OCI-LY1 (cell line): ENCODE results near the gene RTTN.

Source experiments
- H2AFZ ChIP-seq: fragments of 200-600 bp; sonication (generic), shearing (Covaris generic); 2 replicates; pipeline ENCODE4 v1.6.0; 2014; ENCODE audit warnings: antibody characterized with exemption, mild to moderate bottlenecking, low read length
- H3F3A ChIP-seq: fragments of 200-600 bp; sonication (generic), shearing (Covaris generic); 2 replicates; pipeline ENCODE4 v1.6.0; 2014; ENCODE audit warnings: mild to moderate bottlenecking, antibody characterized with exemption, low read length, moderate library complexity; ENCODE audit not compliant: insufficient read depth
- H3K27ac ChIP-seq: fragments of 200-600 bp; sonication (generic); 2 replicates; pipeline ENCODE4 v1.5.1; 2014; ENCODE audit warnings: low read length, mixed run types, mild to moderate bottlenecking, low read depth; ENCODE audit not compliant: poor library complexity, severe bottlenecking
- H3K27me3 ChIP-seq: fragments of 200-600 bp; sonication (generic); 2 replicates; pipeline ENCODE4 v1.6.0; 2014; ENCODE audit warnings: antibody characterized with exemption, mild to moderate bottlenecking, low read length, moderate library complexity; ENCODE audit not compliant: insufficient read depth
- H3K36me3 ChIP-seq: fragments of 200-600 bp; sonication (generic); 2 replicates; pipeline ENCODE4 v1.6.1; 2014; ENCODE audit warnings: mild to moderate bottlenecking, antibody characterized with exemption, low read length, moderate library complexity, mixed read lengths; ENCODE audit not compliant: insufficient read depth
- H3K4me1 ChIP-seq: fragments of 200-600 bp; sonication (generic); 2 replicates; pipeline ENCODE4 v1.5.1; 2014; ENCODE audit warnings: mild to moderate bottlenecking, low read length, moderate library complexity; ENCODE audit not compliant: insufficient read depth, severe bottlenecking
- H3K4me2 ChIP-seq: fragments of 200-600 bp; sonication (generic), shearing (Covaris generic); 2 replicates; pipeline ENCODE4 v1.6.1; 2014; ENCODE audit warnings: low read length
- H3K4me3 ChIP-seq: fragments of 200-600 bp; sonication (generic); 2 replicates; pipeline ENCODE4 v1.5.1; 2014; ENCODE audit warnings: low read length, low read depth, mild to moderate bottlenecking, mixed read lengths; ENCODE audit not compliant: poor library complexity, severe bottlenecking
- H3K79me2 ChIP-seq: fragments of 200-600 bp; shearing (Covaris generic); 2 replicates; pipeline ENCODE4 v1.6.1; 2016; ENCODE audit warnings: mixed run types, low read length, mixed read lengths; ENCODE audit not compliant: insufficient read depth
- H3K9ac ChIP-seq: fragments of 200-600 bp; sonication (generic), shearing (Covaris generic); 2 replicates; pipeline ENCODE4 v1.6.1; 2014; ENCODE audit warnings: mild to moderate bottlenecking, low read length, mixed read lengths
- H3K9me2 ChIP-seq: fragments of 200-600 bp; sonication (generic), shearing (Covaris generic); 2 replicates; pipeline ENCODE4 v1.6.1; 2014; ENCODE audit warnings: low read depth, mild to moderate bottlenecking, low read length, mixed read lengths
- H3K9me3 ChIP-seq: fragments of 200-600 bp; shearing (Covaris generic); 2 replicates; pipeline ENCODE4 v1.6.1; 2014; ENCODE audit warnings: low read length, mixed read lengths
- H4K20me1 ChIP-seq: fragments of 200-600 bp; sonication (generic), shearing (Covaris generic); 2 replicates; pipeline ENCODE4 v1.6.0; 2016; ENCODE audit warnings: mild to moderate bottlenecking, low read length; ENCODE audit not compliant: insufficient read depth
- EZH2 ChIP-seq: fragments of 200-600 bp; sonication (generic), shearing (Covaris generic); IDR thresholded peaks from 2 replicates; pipeline ENCODE4 v1.8.0; 2017; ENCODE audit warnings: borderline replicate concordance, mixed run types, mild to moderate bottlenecking, antibody characterized with exemption, low read length, moderate library complexity, mixed read lengths
- TF ChIP-seq, protein P1 (sequence below): fragments of 200-600 bp; sonication (generic), shearing (Covaris generic); IDR thresholded peaks from 2 replicates; pipeline ENCODE4 v1.5.1; 2017; ENCODE audit warnings: mild to moderate bottlenecking, antibody characterized with exemption, low read length, moderate library complexity, mixed read lengths

Gene RTTN

DNA sequence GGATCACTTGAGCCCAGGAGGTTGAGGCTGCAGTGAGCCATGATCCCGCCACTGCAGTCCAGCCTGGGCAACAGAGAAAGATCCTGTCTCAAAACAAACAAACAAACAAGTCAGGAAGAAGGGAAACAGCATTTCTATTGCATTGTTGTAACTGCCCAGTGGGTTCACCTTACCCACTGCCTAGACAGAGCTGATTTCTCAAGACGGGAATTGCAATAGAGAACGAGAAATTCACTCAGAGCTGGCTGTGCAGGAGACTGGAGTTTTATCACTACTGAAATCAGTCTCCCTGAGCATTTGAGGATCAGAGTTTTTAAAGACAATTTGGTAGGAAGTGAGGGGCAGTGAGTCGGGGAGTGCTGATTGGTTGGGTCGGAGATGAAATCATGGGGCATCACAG is 24.2 kb upstream of the RTTN start:
- Histone ChIP-seq H3K9me2 (no peaks in the 10 kb centered on the region), H3K9me3 (peaks cover 6% of the 10 kb centered on the region; the same call in 1 of the 2 replicates), H3K9ac (no peak overlapping the region), H3K79me2 (no peaks in the 10 kb centered on the region), H2AFZ (no peak overlapping the region), H3K27me3 (no peaks in the 10 kb centered on the region), H4K20me1 (no peaks in the 10 kb centered on the region), H3K4me1 (no peaks in the 10 kb centered on the region), H3F3A (no peaks in the 10 kb centered on the region), H3K4me3 (no peak overlapping the region), H3K27ac (no peak overlapping the region), H3K36me3 (no peaks in the 10 kb centered on the region), H3K4me2 (no peak overlapping the region)
- TF ChIP-seq EZH2 = no peak

DNA sequence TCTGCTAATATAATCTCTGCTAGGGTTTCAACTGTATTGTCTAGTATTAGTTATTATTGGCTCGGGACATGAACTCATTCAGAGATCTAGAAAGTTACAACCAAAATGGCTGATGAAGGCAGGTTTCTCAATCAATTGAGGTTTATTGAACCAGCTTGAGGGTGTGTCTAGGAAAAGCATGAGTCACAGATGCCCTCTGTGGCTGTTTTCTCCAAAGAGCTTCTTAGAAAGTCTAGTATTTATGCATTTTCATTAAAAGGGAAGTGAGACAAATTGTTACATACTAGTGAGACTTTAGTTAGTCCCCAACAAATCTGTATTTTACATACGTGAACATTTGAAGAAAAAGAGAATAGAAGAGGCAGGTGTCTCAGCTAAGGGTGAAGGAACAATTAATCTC is 23.0 kb upstream of the RTTN start:
- Histone ChIP-seq H3F3A (no peaks in the 10 kb centered on the region), H3K4me1 (no peaks in the 10 kb centered on the region), H3K27me3 (no peaks in the 10 kb centered on the region), H3K9ac (no peak overlapping the region), H2AFZ (no peak overlapping the region), H3K27ac (no peak overlapping the region), H3K79me2 (no peaks in the 10 kb centered on the region), H4K20me1 (no peaks in the 10 kb centered on the region), H3K36me3 (no peaks in the 10 kb centered on the region), H3K4me3 (no peak overlapping the region), H3K9me2 (no peaks in the 10 kb centered on the region), H3K9me3 (peaks cover 6% of the 10 kb centered on the region; the same call in 1 of the 2 replicates), H3K4me2 (no peak overlapping the region)
- no peak for TF ChIP-seq EZH2
- TF ChIP-seq, protein P1, sequence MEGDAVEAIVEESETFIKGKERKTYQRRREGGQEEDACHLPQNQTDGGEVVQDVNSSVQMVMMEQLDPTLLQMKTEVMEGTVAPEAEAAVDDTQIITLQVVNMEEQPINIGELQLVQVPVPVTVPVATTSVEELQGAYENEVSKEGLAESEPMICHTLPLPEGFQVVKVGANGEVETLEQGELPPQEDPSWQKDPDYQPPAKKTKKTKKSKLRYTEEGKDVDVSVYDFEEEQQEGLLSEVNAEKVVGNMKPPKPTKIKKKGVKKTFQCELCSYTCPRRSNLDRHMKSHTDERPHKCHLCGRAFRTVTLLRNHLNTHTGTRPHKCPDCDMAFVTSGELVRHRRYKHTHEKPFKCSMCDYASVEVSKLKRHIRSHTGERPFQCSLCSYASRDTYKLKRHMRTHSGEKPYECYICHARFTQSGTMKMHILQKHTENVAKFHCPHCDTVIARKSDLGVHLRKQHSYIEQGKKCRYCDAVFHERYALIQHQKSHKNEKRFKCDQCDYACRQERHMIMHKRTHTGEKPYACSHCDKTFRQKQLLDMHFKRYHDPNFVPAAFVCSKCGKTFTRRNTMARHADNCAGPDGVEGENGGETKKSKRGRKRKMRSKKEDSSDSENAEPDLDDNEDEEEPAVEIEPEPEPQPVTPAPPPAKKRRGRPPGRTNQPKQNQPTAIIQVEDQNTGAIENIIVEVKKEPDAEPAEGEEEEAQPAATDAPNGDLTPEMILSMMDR = no peak

DNA sequence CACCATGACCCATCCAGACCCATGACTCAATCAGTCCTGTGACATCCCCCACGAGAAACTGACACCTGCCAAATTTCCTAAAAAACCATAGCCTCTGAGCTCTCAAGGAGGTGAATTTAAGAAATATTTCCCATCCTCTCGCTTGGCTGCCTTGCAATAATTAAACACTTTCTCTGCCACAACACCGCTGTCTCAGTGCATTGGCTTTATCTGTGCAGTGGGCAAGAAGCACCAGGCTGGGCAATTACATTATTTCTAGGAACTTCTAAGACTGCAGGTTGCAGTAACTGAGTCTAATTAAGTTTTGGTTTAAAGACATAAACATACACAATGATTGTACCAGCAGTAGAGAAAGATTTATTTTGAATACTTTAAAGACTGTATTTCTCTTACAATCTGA is 22.0 kb upstream of the RTTN start:
- H3K9me2 ChIP-seq = no peaks in the 10 kb centered on the region
- H3K4me3 ChIP-seq = no peak overlapping the region
- H3K36me3 ChIP-seq = no peaks in the 10 kb centered on the region
- no peak overlapping the region for H2AFZ ChIP-seq
- no peak overlapping the region for H3K9ac ChIP-seq
- peaks cover 6% of the 10 kb centered on the region; the same call in 1 of the 2 replicates for H3K9me3 ChIP-seq
- no peak for TF ChIP-seq EZH2
- TF ChIP-seq, protein P1 = no peak
- H3K4me1 ChIP-seq = no peaks in the 10 kb centered on the region
- no peaks in the 10 kb centered on the region for H3K27me3 ChIP-seq
- H3F3A ChIP-seq = no peaks in the 10 kb centered on the region
- no peaks in the 10 kb centered on the region for H3K79me2 ChIP-seq
- no peaks in the 10 kb centered on the region for H4K20me1 ChIP-seq
- H3K27ac ChIP-seq = no peak overlapping the region
- H3K4me2 ChIP-seq = no peak overlapping the region

DNA sequence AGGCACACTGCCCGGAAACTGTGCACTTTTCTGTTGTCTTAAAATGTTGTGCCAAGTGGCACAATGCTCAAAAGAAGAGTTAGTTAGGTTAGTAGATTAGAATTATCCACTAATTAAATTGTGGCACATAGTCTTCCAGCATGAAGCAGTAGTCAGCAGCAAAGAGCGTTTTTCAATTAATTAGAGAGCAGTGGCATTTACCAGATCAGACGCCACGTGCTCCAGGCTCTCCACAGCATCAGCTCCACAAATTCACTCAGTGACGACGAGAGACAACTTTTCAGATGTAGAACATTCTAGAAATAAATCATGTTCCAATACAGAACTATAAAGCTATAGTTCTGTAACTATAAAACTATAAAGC is 16.4 kb upstream of the RTTN start:
- no peaks in the 10 kb centered on the region for H3F3A ChIP-seq
- 0 out of 2 replicates have a peak, but pooled peaks cover 4% of the 10 kb centered on the region for H3K27me3 ChIP-seq
- H3K9me3 ChIP-seq = no peaks in the 10 kb centered on the region
- no peak overlapping the region for H3K4me2 ChIP-seq
- no peak overlapping the region for H3K4me3 ChIP-seq
- H3K36me3 ChIP-seq = no peaks in the 10 kb centered on the region
- H2AFZ ChIP-seq = no peak overlapping the region
- TF ChIP-seq EZH2 = no peak
- TF ChIP-seq, protein P1 = no peak
- H3K9me2 ChIP-seq = no peaks in the 10 kb centered on the region
- H4K20me1 ChIP-seq = no peaks in the 10 kb centered on the region
- no peaks in the 10 kb centered on the region for H3K79me2 ChIP-seq
- H3K9ac ChIP-seq = no peak overlapping the region
- no peak overlapping the region for H3K27ac ChIP-seq
- no peaks in the 10 kb centered on the region for H3K4me1 ChIP-seq
